Stomach (tissue), 4 donors: ENCODE results near the gene CORT.

Experiments
- EP300 ChIP-seq: sonication (generic); formaldehyde crosslinking; IDR thresholded peaks from one replicate; pipeline ENCODE4 v1.6.1; 2017; ENCODE audit warnings: antibody characterized with exemption
- POLR2A ChIP-seq, 4 donors: fragments of 450-650 bp; IDR thresholded peaks; one replicate each; pipeline ENCODE4 v1.6.1; 2016; ENCODE audit warnings: antibody characterized with exemption in 4 of 4, control low read depth in 2 of 4, mild to moderate bottlenecking in 1 of 4, moderate library complexity in 1 of 4
- POLR2AphosphoS5 ChIP-seq, 3 donors: sonication (generic); formaldehyde crosslinking; IDR thresholded peaks; one replicate each; pipeline ENCODE4 v1.6.1; 2016; ENCODE audit warnings: antibody characterized with exemption in 3 of 3
- TF ChIP-seq, protein P1 (sequence below), 7 experiments: fragments of 450-650 bp in 4 of 7; fragments of 200-600 bp in 3 of 7; sonication (generic) in 3 of 7; IDR thresholded peaks; one replicate each; pipeline ENCODE4 v1.5.1; 2016 to 2019; ENCODE audit warnings: antibody characterized with exemption in 7 of 7, control low read depth in 2 of 7, mild to moderate bottlenecking in 1 of 7

DNA sequence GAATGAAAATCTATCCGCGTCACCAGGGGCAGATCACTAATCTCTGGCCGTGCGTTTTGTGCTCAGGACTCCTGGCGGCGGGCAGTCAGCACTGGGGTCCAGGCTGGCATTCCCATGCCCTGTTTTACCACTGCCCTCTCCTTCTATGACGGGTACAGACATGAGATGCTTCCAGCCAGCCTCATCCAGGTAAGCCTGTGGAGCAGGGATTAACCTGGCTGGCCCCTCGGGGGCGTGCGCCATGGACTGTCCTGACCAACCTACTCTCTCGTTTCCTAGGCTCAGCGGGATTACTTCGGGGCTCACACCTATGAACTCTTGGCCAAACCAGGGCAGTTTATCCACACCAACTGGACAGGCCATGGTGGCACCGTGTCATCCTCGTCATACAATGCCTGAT, 30.5 kb upstream of the CORT start:
- TF ChIP-seq, protein P1, sequence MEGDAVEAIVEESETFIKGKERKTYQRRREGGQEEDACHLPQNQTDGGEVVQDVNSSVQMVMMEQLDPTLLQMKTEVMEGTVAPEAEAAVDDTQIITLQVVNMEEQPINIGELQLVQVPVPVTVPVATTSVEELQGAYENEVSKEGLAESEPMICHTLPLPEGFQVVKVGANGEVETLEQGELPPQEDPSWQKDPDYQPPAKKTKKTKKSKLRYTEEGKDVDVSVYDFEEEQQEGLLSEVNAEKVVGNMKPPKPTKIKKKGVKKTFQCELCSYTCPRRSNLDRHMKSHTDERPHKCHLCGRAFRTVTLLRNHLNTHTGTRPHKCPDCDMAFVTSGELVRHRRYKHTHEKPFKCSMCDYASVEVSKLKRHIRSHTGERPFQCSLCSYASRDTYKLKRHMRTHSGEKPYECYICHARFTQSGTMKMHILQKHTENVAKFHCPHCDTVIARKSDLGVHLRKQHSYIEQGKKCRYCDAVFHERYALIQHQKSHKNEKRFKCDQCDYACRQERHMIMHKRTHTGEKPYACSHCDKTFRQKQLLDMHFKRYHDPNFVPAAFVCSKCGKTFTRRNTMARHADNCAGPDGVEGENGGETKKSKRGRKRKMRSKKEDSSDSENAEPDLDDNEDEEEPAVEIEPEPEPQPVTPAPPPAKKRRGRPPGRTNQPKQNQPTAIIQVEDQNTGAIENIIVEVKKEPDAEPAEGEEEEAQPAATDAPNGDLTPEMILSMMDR (IDR thresholded peaks at IDR 0.05), result no peak
- TF ChIP-seq EP300, result no peak
- no peak for TF ChIP-seq POLR2AphosphoS5 (IDR thresholded peaks at IDR 0.05)
- TF ChIP-seq POLR2A (IDR thresholded peaks at IDR 0.05), result no peak
